ENCODE data around the gene PRND. TPM values are rescaled to one million over a fixed set of nuclear protein-coding genes. Genes with fewer than 3 reads are reported as not detected.
"Not testable (repeated sequence)": the region's sequence is repeated elsewhere in the genome, so short reads cannot be mapped to it uniquely, and the experiment has no call there.

The PRND gene
- total RNA-seq, 2 experiments from 2014 or later = not detected

DNA sequence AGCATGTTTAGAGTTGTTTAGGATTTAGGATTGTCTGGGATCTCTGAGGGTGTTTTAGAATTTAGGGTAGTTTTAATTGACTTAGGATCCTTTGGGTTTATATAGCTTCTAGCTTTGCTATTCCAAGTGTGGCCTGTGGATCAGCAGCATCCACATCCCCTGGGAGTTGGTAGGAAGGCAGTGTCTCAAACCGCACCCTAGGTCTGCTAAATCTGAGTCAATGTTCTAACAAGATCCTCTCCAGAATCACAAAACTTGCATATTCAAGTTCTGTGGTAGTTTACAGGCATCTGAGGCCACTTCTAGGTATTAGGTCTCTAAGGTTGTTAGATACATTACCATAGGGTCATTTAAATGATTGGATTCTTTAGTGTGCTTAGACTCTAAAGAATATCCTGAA is 48.3 kb downstream of the PRND start:
- CTCF ChIA-PET = no interaction called here
- POLR2A ChIA-PET = no interaction called here

DNA sequence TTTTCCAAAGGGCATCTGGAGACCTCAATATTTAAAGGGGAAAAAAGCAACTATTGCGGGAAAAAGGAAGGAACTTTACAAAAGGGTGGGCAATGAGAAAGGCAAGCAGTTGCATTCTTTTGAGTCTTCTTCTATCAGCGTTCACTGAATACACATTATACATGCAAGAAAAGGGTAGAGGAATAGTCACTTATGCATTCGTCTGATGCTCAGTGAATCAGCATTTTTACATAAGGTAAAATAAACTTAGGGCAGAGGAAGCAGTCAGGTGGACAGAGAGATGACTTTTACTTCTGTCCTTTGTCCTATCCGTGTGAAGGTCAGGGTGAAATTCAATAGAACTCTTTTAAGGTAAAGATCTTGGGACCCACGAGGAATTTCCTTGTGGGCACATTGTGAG is 49.3 kb downstream of the PRND start:
- POLR2A ChIA-PET = interaction anchor here (0.5 kb wide), 1 partner anchor 45 kb away, joined by 4 read pairs; no protein-coding TSS in a partner anchor
- CTCF ChIA-PET = no interaction called here

DNA sequence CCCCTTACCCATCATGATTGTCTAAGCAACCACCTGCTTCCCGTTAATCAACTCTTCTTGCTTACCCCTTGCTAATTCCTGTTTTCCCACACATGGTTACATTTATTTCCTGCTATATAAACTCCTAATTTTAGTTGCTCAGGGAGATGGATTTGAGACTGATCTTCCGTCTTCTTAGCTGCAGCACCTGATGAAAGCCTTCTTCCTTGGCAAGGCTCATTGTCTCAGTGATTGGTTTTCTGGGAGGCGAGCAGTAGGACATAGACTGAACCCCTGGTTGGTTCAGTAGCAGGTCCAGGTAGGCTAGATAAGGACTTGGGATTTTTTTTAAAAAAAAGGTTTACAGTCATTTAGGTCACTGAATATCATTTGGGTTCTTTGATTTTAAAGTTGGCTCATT is 50.4 kb downstream of the PRND start:
- ChIA-PET CTCF (no interaction called here), POLR2A (no interaction called here)

DNA sequence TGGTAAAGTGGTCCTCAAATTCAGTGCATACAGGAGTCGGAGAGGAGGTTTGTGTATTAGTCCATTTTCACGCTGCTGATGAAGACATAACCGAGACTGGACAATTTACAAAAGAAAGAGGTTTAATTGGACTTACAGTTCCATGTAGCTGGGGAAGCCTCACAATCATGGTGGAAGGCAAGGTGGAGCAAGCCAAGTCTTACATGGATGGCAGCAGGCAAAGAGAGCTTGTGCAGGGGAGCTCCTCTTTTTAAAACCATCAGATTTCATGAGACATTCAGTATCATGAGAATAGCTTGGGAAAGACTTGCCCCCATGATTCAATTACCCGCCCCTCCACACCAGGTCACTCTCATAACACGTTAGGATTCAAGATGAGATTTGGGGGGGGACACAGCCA is 51.3 kb downstream of the PRND start:
- CTCF ChIA-PET, POLR2A ChIA-PET: not testable (repeated sequence)

DNA sequence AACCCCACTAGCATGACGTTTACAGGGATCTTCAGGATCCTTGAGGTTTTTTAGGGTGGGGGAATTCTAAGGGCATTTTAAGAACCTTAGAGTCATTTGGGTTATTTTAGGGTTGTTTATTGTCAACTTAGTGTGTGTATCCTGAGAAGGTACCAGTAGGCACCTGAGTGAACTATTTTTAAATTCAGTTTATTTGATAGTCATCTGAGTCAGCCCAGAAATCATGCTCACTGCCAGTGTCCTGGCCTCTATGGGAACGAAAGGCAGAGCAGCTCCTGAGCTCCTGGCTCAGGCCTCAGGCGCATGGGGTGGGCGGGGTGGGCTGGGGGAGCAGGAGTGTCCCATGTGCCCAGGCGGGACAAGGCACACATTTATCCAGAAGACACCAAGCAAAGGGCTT is 52.0 kb downstream of the PRND start:
- ChIA-PET CTCF (no interaction called here), POLR2A (no interaction called here)

DNA sequence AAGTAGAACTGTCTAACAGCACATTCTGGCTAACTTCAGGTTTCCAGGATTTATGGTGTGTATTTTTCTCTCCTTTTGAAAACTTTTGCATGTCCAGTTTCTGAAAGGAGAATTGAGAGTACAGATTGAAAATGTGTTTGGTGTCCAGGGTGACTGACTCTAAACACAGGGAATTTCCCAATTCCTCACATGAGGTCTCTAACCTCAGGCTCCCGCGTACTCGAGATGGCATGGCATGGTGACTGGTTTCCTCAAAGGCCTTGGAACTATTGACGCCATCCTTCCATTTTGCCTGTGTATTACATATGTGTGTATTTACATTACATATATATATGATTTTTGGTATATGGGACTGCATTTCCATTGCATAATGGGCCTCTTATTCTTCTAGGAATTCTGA is 52.5 kb downstream of the PRND start:
- ChIA-PET CTCF (no interaction called here), POLR2A (no interaction called here)

DNA sequence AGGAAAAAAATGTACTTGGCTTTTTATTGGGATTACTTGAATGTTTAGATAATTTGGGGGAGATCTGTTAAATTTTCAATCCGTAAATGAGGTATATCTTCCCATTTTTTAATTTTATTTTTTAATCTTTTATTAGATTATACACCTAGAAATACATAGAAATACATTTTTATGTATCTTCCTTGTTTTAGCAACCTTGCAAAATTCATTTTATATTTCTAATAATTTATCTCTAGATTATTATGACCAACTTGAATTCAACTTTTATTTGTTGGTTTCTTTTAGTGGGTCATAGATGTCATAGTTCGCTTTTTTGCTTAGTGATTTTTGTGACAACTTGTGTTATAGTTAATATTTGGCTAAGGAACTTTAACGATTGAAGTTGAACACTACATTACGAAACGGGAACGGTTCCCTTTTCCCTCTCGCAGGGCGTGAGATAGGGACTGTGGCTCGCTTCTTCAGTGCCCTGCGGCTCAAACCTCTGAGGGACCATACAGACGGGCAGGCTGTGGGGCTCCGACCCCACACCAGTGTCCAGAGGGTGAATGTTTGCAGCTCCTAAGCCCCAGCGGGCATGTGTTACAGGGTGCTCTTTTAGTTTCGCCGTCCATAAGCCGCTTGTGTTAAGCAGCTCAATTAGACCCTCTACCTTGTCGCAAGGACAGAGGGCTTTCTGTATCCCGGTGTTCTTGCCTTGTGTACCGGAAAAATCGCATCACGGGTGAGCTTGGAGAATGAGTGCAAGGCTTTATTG is 53.8 kb downstream of the PRND start:
- ChIA-PET POLR2A (no interaction called here), CTCF (no interaction called here)

DNA sequence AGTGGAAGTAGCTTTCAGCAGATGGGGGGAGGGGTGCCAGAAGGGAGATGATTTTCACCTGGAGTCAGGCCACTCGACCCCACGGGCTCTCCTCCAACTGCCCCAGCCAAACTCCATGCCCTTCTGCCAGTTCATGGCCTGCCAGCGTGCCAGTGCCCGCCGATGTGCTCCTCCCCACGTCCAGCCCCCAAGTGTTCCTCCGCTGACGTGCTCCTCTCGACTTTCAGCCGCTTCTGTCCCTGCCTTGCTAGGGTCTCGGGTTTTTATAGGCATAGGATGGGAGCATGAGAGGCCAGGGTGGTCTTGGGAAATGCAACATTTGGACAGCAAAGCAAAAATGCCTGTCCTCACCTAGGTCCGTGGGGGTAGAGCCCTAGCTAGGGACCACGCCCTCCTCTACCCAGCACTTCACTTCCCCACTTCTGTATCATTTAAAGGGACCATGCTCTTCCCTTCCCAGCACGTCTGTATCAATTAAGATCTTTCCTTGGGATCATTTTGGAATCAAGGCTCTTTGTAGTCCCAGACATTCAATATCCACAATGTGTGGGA is 54.4 kb downstream of the PRND start:
- CTCF ChIA-PET = no interaction called here

More for the DNA sequence above, 54.4 kb downstream of the PRND start:
- POLR2A ChIA-PET = no interaction called here

Other genes starting within 250 kb of the PRND start
- 10 to 100 TPM; 43.9 to 44.8 TPM for gene PRNP, start 35.5 kb upstream of the PRND start, total RNA-seq
- 10 to 100 TPM; 41.9 to 42.3 TPM for gene RASSF2, start 101.7 kb downstream of the PRND start, total RNA-seq